ENCODE results near the gene CLDN9. TPM values are rescaled to one million over a fixed set of nuclear protein-coding genes. Genes with fewer than 3 reads are reported as not detected.
A peak's percentile ranks its signal among the peaks of the same experiment; 100 is the strongest.

Gene CLDN9
- total RNA-seq, 6 donors from 2014 or later: 0.57 to 5.9 (median 1.1) TPM

DNA sequence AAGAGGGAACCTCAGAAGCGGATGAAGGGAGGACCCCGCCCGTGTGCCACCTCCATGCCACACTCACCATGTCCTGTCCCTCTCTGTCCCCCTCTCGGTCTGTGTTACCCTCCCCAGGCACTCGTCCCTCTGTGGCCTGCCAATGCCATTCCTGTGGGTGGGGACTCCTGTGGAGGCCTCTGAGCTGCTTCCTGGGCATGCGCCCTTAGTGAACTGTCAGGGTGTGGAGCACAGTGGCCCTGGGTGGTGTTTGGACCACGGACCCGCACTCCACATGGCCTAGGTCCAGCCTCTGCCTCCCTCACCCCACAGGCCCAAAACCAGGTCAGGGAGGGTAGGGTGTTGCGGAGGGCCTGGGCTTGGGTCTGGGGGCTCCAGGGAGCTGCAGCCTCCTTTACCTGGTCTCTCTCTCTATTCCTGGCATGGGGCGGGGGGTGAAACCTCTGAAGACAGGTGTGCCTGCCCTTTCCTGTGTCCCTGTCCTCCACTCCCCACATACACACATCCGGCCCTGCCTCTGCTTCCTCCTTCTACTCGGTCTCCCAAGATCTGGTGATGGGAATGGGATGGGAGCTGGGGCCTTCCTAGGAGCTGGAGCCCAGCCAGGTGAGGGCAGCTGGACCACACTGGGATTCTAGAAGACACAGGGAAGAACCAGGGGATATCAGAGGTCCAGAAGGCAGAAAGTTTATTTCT lies 21.0 kb upstream of the CLDN9 start:
- Histone ChIP-seq H3K4me1 (peaks cover 0 to 7% (median 0%) of the 10 kb centered on the region in 4 donors), H3K27ac (no peak overlapping the region), H3K9me3 (no peaks in the 10 kb centered on the region), H3K27me3 (no peaks in the 10 kb centered on the region), H3K4me3 (no peak overlapping the region), H3K36me3 (no peaks in the 10 kb centered on the region)
- ATAC-seq (ENCODE audit: low FRiP score in 2 of 2) (no peak), DNase-seq (no peak)
- WGBS, 2 donors: 85 to 90% methylated on average over 9 to 12 of the region's 12 CpGs
- no peak for TF ChIP-seq POLR2A (IDR thresholded peaks at IDR 0.05)
- TF ChIP-seq EP300 (IDR thresholded peaks at IDR 0.05): no peak
- TF ChIP-seq, protein P1, sequence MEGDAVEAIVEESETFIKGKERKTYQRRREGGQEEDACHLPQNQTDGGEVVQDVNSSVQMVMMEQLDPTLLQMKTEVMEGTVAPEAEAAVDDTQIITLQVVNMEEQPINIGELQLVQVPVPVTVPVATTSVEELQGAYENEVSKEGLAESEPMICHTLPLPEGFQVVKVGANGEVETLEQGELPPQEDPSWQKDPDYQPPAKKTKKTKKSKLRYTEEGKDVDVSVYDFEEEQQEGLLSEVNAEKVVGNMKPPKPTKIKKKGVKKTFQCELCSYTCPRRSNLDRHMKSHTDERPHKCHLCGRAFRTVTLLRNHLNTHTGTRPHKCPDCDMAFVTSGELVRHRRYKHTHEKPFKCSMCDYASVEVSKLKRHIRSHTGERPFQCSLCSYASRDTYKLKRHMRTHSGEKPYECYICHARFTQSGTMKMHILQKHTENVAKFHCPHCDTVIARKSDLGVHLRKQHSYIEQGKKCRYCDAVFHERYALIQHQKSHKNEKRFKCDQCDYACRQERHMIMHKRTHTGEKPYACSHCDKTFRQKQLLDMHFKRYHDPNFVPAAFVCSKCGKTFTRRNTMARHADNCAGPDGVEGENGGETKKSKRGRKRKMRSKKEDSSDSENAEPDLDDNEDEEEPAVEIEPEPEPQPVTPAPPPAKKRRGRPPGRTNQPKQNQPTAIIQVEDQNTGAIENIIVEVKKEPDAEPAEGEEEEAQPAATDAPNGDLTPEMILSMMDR (IDR thresholded peaks at IDR 0.05): no peak
- no peak for TF ChIP-seq POLR2AphosphoS5 (IDR thresholded peaks at IDR 0.05)

DNA sequence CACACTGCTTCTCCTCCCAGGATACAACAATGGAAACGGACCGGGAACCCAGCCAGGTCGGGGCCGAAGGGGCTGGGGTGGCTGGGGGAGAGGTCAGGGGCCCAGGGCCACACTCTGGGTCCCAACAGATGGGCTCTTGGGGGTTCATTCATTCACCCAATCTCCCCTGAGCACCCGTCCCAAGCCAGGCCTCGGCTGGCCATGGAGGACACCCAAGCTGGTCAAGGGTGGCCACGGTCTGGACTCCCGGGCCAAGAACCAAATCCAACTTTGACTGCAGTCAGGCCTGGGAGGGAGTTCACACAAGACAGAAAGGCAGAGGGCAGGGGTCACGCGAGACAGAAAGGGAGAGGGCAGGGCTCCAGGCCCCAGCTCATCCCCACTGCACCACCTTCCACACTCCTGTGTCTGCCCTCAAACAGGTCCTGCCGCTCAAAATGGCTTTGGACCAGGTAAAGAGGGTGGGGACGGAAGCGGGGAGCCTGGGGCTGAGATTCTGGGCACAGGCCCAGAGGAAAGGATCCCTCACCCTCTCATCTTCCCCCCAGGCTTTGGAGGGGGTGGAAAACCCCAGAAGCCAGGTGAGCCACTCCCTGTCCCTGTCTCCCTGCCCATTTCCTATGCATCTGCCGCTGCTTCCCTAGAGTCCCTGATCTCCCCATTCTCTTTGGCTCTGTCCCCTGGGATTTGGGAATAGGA lies 20.2 kb upstream of the CLDN9 start:
- no peaks in the 10 kb centered on the region for H3K27me3 ChIP-seq
- WGBS, 2 donors: 78 to 83% methylated on average over 11 to 14 of the region's 14 CpGs

DNA sequence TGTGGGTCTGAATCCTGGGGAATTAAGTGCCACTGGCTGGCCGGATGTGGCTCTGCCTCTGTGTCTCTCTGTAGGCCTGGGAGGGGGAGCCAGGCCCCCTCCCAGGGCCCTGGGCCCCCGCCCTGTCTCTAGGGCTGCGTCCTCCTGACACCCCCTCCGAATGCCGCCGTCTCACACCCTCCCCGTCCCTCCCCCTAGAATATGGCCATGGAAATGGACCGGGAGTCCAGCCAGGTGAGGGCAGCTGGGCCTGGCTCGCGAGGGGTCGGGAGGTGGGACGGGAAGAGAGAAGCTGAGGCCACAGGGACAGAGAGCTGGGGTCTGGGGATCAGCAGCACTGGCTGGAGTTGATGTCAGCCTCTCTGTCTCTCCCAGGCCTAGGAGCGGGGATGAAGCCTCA lies 16.4 kb upstream of the CLDN9 start:
- WGBS, 2 donors: 80 to 81% methylated on average over 7 to 13 of the region's 13 CpGs
- no peaks in the 10 kb centered on the region for H3K36me3 ChIP-seq
- TF ChIP-seq EP300 (IDR thresholded peaks at IDR 0.05) (no peak), POLR2A (IDR thresholded peaks at IDR 0.05) (no peak), POLR2AphosphoS5 (IDR thresholded peaks at IDR 0.05) (no peak)
- TF ChIP-seq, protein P1 (IDR thresholded peaks at IDR 0.05): no peak
- H3K27me3 ChIP-seq: no peaks in the 10 kb centered on the region
- no peak overlapping the region for H3K27ac ChIP-seq
- H3K4me1 ChIP-seq: no peaks in the 10 kb centered on the region
- no peak overlapping the region for H3K4me3 ChIP-seq
- ATAC-seq (ENCODE audit: low FRiP score in 2 of 2) (no peak), DNase-seq (peak in 1 of 2 donors; percentile 54)
- H3K9me3 ChIP-seq: no peaks in the 10 kb centered on the region

More for the DNA sequence above, 20.2 kb upstream of the CLDN9 start:
- TF ChIP-seq EP300 (IDR thresholded peaks at IDR 0.05): no peak
- TF ChIP-seq, protein P1 (IDR thresholded peaks at IDR 0.05): no peak
- no peak for TF ChIP-seq POLR2AphosphoS5 (IDR thresholded peaks at IDR 0.05)
- no peak for TF ChIP-seq POLR2A (IDR thresholded peaks at IDR 0.05)
- Histone ChIP-seq H3K27ac (no peak overlapping the region), H3K9me3 (no peaks in the 10 kb centered on the region), H3K4me1 (peaks cover 0 to 7% (median 0%) of the 10 kb centered on the region in 4 donors), H3K36me3 (no peaks in the 10 kb centered on the region), H3K4me3 (no peak overlapping the region)
- ATAC-seq (ENCODE audit: low FRiP score in 2 of 2): no peak
- peak in 1 of 2 donors; percentile 48 for DNase-seq

DNA sequence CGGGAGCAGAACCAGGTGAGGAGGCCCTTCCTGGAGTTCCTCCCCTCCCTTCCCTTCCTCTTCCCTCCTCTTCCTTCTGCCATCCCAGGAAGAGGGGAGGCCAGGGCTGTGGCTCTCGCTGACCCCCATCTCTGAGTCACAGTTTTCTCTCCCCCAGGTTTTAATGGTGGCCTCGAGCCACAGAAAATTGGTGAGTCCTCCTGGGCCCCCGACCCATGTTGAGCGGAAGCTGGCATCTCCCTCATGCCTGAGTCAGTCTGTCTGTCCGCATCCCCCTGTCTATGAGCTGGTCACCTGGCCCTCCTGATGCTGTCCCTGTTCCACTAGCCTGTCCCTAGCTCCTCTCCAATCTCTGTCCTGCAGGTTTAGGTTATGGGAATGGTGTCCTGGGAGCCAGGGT lies 12.8 kb upstream of the CLDN9 start:
- no peak overlapping the region for H3K4me3 ChIP-seq
- no peaks in the 10 kb centered on the region for H3K9me3 ChIP-seq
- WGBS, 2 donors: 80 to 83% methylated on average over 5 to 6 of the region's 6 CpGs
- TF ChIP-seq POLR2AphosphoS5 (IDR thresholded peaks at IDR 0.05) (no peak), EP300 (IDR thresholded peaks at IDR 0.05) (no peak), POLR2A (IDR thresholded peaks at IDR 0.05) (no peak)
- TF ChIP-seq, protein P1 (IDR thresholded peaks at IDR 0.05): no peak
- H3K36me3 ChIP-seq: no peaks in the 10 kb centered on the region
- H3K27me3 ChIP-seq: no peaks in the 10 kb centered on the region
- peaks cover 3 to 7% (median 6%) of the 10 kb centered on the region in 4 donors for H3K4me1 ChIP-seq
- DNase-seq: no peak
- ATAC-seq (ENCODE audit: low FRiP score in 2 of 2): no peak
- H3K27ac ChIP-seq: no peak overlapping the region

Measured in upper lobe of left lung (tissue), 6 donors.